ENCODE measurements around the gene PPM1N. TPM values are rescaled to one million over a fixed set of nuclear protein-coding genes. Genes with fewer than 3 reads are reported as not detected.

PPM1N gene
- total RNA-seq, 1 experiment from 2014 or later, result 2.5 TPM

DNA sequence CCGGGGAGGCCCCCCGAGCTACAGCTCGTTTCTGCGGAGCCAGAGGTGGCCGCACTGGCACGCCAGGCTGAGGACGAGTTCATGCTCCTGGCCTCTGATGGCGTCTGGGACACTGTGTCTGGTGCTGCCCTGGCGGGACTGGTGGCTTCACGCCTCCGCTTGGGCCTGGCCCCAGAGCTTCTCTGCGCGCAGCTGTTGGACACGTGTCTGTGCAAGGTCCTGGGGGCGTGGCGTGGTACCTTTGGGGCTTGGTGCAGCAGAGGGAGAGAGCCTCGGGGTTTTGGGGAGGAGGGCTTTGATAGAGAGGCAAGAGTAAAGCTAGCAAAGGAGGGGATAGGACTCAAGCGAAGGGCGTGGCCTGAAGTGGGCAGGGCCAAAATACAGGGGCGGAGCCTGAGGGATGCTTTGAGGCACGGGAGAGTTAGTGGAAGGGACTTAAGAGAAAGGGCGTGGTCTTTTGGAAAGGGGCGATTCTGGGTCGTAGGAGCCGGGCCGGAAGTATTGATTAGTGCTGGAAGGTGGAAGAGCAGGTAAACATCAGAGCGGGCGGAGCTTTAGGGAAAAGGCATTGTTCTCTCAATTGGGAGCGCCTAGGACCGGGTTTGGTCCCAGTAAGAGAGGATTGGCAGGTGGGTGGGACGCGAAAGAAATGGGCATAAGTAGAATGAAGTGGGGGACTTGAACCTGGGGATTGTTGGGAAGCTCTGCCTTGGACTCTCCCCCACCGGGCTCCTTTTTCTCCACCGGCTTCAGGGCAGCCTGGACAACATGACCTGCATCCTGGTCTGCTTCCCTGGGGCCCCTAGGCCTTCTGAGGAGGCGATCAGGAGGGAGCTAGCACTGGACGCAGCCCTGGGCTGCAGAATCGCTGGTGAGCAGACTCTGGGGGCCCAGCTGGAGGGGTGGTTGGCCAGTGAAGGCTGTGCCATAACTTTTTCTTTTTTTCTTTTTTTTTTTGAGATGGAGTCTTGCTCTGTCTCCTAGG, 1.2 kb downstream of the PPM1N start:
- ChIA-PET POLR2A (ENCODE audit: unreplicated experiment) (no interaction called here), CTCF (interaction anchor here (0.6 kb wide), 1 partner anchor 97 kb away, joined by 4 read pairs; no protein-coding TSS in a partner anchor)
- ATAC-seq (peak; percentile 12; the same call in 1 of the 2 replicates), DNase-seq (peak; percentile 42)
- Histone ChIP-seq H3K27ac (ENCODE audit: low read length) (no peak overlapping the region), H3K9me3 (ENCODE audit: low read length) (no peaks in the 10 kb centered on the region), H2AFZ (ENCODE audit: low read length) (no peak overlapping the region), H3K4me3 (ENCODE audit: low read length) (no peak overlapping the region), H3K9me2 (replicated peaks; ENCODE audit: low read length) (no peaks in the 10 kb centered on the region), H3K9ac (ENCODE audit: low read length) (no peak overlapping the region), H3F3A (ENCODE audit: low read length, unreplicated experiment) (no peaks in the 10 kb centered on the region), H3K4me1 (ENCODE audit: insufficient read depth, low read length) (peaks cover 7% of the 10 kb centered on the region; the same call in 1 of the 2 replicates), H3K27me3 (ENCODE audit: low read length) (no peaks in the 10 kb centered on the region), H4K20me1 (ENCODE audit: low read length) (no peaks in the 10 kb centered on the region), H3K4me2 (ENCODE audit: low read length) (no peak overlapping the region), H3K36me3 (ENCODE audit: low read depth, low read length) (no peaks in the 10 kb centered on the region), H3K79me2 (ENCODE audit: low read length) (no peaks in the 10 kb centered on the region)
- no TSS peak for BruUV-seq (replicated peaks)
- TF ChIP-seq EZH2phosphoT487 (IDR thresholded peaks at IDR 0.05; ENCODE audit: borderline replicate concordance, low read length), result no peak
- TF ChIP-seq EZH2 (IDR thresholded peaks at IDR 0.05; ENCODE audit: low read length, unreplicated experiment), result no peak
- TF ChIP-seq, protein P1, sequence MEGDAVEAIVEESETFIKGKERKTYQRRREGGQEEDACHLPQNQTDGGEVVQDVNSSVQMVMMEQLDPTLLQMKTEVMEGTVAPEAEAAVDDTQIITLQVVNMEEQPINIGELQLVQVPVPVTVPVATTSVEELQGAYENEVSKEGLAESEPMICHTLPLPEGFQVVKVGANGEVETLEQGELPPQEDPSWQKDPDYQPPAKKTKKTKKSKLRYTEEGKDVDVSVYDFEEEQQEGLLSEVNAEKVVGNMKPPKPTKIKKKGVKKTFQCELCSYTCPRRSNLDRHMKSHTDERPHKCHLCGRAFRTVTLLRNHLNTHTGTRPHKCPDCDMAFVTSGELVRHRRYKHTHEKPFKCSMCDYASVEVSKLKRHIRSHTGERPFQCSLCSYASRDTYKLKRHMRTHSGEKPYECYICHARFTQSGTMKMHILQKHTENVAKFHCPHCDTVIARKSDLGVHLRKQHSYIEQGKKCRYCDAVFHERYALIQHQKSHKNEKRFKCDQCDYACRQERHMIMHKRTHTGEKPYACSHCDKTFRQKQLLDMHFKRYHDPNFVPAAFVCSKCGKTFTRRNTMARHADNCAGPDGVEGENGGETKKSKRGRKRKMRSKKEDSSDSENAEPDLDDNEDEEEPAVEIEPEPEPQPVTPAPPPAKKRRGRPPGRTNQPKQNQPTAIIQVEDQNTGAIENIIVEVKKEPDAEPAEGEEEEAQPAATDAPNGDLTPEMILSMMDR (conservative IDR thresholded peaks at IDR 0.05; ENCODE audit: low read depth, low read length), result no peak
- intact Hi-C loops (cut with micrococcal nuclease), result loop anchor here (10.0 kb wide), 1 partner anchor 145 kb away; no protein-coding TSS in a partner anchor

GRCh38 chr19:45500918-45501729, 2.9 kb downstream of the PPM1N start:
- CTCF ChIA-PET, result no interaction called here
- no peaks in the 10 kb centered on the region for H3K9me3 ChIP-seq (ENCODE audit: low read length)
- no TSS peak for BruUV-seq (replicated peaks)

More at GRCh38 chr19:45500918-45501729, 2.9 kb downstream of the PPM1N start:
- no peaks in the 10 kb centered on the region for H3K9me2 ChIP-seq (replicated peaks; ENCODE audit: low read length)
- ATAC-seq (no peak), DNase-seq (no peak)
- H2AFZ ChIP-seq (ENCODE audit: low read length), result no peak overlapping the region
- intact Hi-C loops (cut with micrococcal nuclease), result no loop called here
- POLR2A ChIA-PET (ENCODE audit: unreplicated experiment), result no interaction called here
- no peaks in the 10 kb centered on the region for H3K36me3 ChIP-seq (ENCODE audit: low read depth, low read length)
- H3F3A ChIP-seq (ENCODE audit: low read length, unreplicated experiment), result no peaks in the 10 kb centered on the region
- no peak overlapping the region for H3K4me2 ChIP-seq (ENCODE audit: low read length)
- H3K79me2 ChIP-seq (ENCODE audit: low read length), result no peaks in the 10 kb centered on the region
- TF ChIP-seq, protein P1 (conservative IDR thresholded peaks at IDR 0.05; ENCODE audit: low read depth, low read length), result no peak
- no peak for TF ChIP-seq EZH2phosphoT487 (IDR thresholded peaks at IDR 0.05; ENCODE audit: borderline replicate concordance, low read length)
- TF ChIP-seq EZH2 (IDR thresholded peaks at IDR 0.05; ENCODE audit: low read length, unreplicated experiment), result no peak
- H3K9ac ChIP-seq (ENCODE audit: low read length), result no peak overlapping the region
- H3K4me1 ChIP-seq (ENCODE audit: insufficient read depth, low read length), result peaks cover 20% of the 10 kb centered on the region
- no peaks in the 10 kb centered on the region for H4K20me1 ChIP-seq (ENCODE audit: low read length)
- H3K27me3 ChIP-seq (ENCODE audit: low read length), result no peaks in the 10 kb centered on the region
- H3K27ac ChIP-seq (ENCODE audit: low read length), result no peak overlapping the region
- H3K4me3 ChIP-seq (ENCODE audit: low read length), result no peak overlapping the region

Data from PC-3 (cell line).